ENCODE measurements around the gene TSSK3.

TSSK3 gene

DNA sequence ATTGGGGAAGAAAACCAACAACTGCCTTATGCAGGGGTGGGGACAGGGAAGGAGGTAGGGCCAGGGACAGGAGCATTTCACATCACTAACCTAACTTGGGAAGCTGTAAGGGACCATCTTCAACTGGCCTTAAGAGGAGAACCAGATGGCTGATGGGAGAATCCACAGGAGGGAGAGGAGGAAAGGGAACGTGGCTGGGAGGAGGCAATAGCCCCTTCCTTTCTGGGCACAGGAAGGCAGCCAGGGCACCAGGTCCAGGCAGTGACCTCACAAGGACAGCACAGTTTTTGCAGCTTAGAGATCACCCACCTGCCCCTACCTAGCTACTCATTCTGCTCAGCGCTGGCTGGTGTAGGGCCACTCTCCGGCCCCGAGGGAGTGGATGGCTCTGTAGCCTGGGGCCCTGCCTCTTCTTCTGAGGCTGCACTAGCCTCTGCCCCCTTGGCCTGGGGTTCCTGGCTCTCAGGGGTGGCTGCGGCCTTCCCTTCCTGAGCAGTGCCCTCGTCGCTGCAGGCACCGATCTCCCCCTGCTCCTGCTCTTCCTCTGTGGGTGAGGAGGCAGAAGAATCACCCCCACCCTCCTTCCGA is 28.0 kb upstream of the TSSK3 start:
- CTCF ChIA-PET: interaction anchor here (0.8 to 3.7 kb wide), 6 partner anchors 11 to 75 kb away, joined by 3 to 27 read pairs (median 3); no protein-coding TSS in a partner anchor
- TF ChIP-seq, protein P1, sequence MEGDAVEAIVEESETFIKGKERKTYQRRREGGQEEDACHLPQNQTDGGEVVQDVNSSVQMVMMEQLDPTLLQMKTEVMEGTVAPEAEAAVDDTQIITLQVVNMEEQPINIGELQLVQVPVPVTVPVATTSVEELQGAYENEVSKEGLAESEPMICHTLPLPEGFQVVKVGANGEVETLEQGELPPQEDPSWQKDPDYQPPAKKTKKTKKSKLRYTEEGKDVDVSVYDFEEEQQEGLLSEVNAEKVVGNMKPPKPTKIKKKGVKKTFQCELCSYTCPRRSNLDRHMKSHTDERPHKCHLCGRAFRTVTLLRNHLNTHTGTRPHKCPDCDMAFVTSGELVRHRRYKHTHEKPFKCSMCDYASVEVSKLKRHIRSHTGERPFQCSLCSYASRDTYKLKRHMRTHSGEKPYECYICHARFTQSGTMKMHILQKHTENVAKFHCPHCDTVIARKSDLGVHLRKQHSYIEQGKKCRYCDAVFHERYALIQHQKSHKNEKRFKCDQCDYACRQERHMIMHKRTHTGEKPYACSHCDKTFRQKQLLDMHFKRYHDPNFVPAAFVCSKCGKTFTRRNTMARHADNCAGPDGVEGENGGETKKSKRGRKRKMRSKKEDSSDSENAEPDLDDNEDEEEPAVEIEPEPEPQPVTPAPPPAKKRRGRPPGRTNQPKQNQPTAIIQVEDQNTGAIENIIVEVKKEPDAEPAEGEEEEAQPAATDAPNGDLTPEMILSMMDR (IDR thresholded peaks at IDR 0.05; ENCODE audit: control extremely low read depth, extremely low read depth, low read depth, missing control alignments): no peak
- DNase-seq (ENCODE audit: extremely low spot score): no peak
- POLR2A ChIA-PET: interaction anchor here (0.6 to 3.7 kb wide), 7 partner anchors 12 to 246 kb away, joined by 3 to 31 read pairs (median 5); no protein-coding TSS in a partner anchor

DNA sequence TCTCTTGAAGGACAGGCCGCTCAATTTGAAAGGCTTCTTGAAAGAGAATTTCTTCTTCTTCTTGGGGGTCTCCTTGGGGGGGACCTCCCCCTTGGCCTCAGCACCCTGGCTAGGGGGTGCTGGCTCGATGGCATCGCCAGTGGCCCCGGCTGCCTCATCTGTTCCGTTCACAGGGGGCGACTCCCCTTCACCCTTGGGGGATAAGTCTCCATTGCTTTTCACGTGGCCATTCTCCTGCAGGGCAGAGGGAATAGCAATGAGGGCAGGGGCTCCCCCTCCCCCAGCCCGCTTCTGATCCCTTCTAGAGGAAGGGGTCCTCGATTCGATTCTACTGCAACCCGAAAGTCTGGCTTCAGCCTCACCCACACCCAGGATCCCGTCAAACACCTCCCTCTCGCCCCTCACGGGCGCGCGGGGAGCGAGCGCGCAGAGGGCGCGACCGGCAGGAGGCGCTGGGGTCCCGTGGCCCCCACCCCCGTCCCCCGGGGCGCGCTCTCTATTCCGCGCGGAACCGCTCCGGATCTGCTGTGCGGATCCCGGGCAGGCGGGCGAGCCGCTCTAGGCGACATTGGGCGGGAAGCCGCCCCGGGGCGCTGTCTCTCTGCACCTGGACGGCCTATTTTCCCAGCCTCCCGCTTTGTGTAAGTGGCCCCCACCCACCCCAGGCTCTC is 27.3 kb upstream of the TSSK3 start:
- POLR2A ChIA-PET: interaction anchor here (0.5 to 3.7 kb wide), 29 partner anchors 11 to 618 kb away, joined by 3 to 92 read pairs (median 8); partner anchors contain the start of genes CCDC28B, HDAC1, IQCC and LCK
- CTCF ChIA-PET: interaction anchor here (0.7 to 3.7 kb wide), 7 partner anchors 12 to 36 kb away, joined by 3 to 27 read pairs (median 7); no protein-coding TSS in a partner anchor
- DNase-seq (ENCODE audit: extremely low spot score): peak; percentile 72
- TF ChIP-seq, protein P1 (IDR thresholded peaks at IDR 0.05; ENCODE audit: control extremely low read depth, extremely low read depth, low read depth, missing control alignments): peak; percentile 94

DNA sequence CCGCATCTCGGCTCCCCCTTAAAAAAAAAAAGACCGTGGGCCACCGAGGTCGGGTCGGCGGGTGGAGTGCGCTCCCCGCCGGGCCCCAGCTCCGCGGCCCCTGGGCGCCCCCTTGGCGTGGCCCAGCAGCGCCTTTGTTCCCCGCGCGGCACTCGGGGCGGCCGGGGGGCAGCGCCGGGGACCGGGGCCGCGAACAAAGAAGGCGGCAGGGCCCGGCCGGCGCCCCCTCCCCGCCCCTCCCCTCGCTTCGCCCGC is 26.9 kb upstream of the TSSK3 start:
- ChIA-PET POLR2A (interaction anchor here (0.5 to 2.9 kb wide), 39 partner anchors 10 to 617 kb away, joined by 3 to 92 read pairs (median 6); partner anchors contain the start of genes BSDC1, CCDC28B, HDAC1 and IQCC), CTCF (interaction anchor here (0.7 to 2.3 kb wide), 8 partner anchors 14 to 92 kb away, joined by 3 to 11 read pairs (median 4); partner anchors contain the start of gene BSDC1)
- TF ChIP-seq, protein P1 (IDR thresholded peaks at IDR 0.05; ENCODE audit: control extremely low read depth, extremely low read depth, low read depth, missing control alignments): peak; percentile 7
- no peak for DNase-seq (ENCODE audit: extremely low spot score)

GRCh38 chr1:32335790-32336590 is 26.3 kb upstream of the TSSK3 start, which contains the start of gene MARCKSL1:
Gene MARCKSL1 (minus strand): TSS chr1:32336233. CDS start chr1:32336033, 200 bp downstream.
- ChIA-PET CTCF (interaction anchor here (0.7 to 2.3 kb wide), 14 partner anchors 8 to 93 kb away, joined by 3 to 11 read pairs (median 4); partner anchors contain the start of gene BSDC1), POLR2A (interaction anchor here (0.6 to 2.9 kb wide), 70 partner anchors 10 to 649 kb away, joined by 3 to 92 read pairs (median 5); partner anchors contain the start of genes BSDC1, CCDC28B, HDAC1 and IQCC)
- DNase-seq (ENCODE audit: extremely low spot score): peak; percentile 86
- TF ChIP-seq, protein P1 (IDR thresholded peaks at IDR 0.05; ENCODE audit: control extremely low read depth, extremely low read depth, low read depth, missing control alignments): no peak

DNA sequence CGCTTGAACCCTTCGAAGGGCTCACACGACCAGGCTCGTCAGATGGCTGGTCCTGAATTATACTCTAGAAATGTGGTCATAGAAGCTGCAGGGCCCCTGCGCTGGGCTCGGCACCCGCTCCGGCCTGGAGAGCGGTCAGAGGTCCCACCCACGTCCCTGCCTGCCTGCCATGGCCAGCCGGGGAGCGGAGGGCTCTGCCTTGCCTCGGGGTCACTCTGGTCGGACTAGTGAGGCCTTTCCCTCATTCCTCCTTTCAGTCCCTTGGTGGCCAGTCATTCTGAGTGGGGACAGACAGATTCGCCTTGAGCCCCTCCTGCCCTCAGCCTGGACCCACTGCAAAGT is 25.8 kb upstream of the TSSK3 start:
- TF ChIP-seq, protein P1 (IDR thresholded peaks at IDR 0.05; ENCODE audit: control extremely low read depth, extremely low read depth, low read depth, missing control alignments): no peak
- CTCF ChIA-PET: interaction anchor here (0.8 to 2.3 kb wide), 15 partner anchors 8 to 94 kb away, joined by 3 to 11 read pairs (median 4); partner anchors contain the start of gene BSDC1
- DNase-seq (ENCODE audit: extremely low spot score): no peak
- POLR2A ChIA-PET: interaction anchor here (0.6 to 2.9 kb wide), 64 partner anchors 9 to 648 kb away, joined by 3 to 92 read pairs (median 5); partner anchors contain the start of genes BSDC1, CCDC28B, HDAC1 and IQCC

Data from GM10248 (cell line).